AG09309 (cell line): ENCODE results near the gene NEGR1.

Experiments used
- DNase-seq: peaks from one replicate; pipeline ENCODE4 v3.0.0-alpha.2; 2010; ENCODE audit warnings: low read depth
- H3K4me3 ChIP-seq: 2 replicates; pipeline ENCODE4 v1.5.1; 2011; ENCODE audit warnings: mild to moderate bottlenecking, low read depth, low read length, moderate library complexity; ENCODE audit not compliant: control insufficient read depth
- TF ChIP-seq, protein P1 (sequence below): IDR thresholded peaks from 2 replicates; pipeline ENCODE4 v1.5.1; 2011; ENCODE audit warnings: mild to moderate bottlenecking, low read depth, low read length, inconsistent platforms; ENCODE audit not compliant: insufficient read depth, control insufficient read depth; ENCODE audit errors: missing control alignments

NEGR1 gene

DNA sequence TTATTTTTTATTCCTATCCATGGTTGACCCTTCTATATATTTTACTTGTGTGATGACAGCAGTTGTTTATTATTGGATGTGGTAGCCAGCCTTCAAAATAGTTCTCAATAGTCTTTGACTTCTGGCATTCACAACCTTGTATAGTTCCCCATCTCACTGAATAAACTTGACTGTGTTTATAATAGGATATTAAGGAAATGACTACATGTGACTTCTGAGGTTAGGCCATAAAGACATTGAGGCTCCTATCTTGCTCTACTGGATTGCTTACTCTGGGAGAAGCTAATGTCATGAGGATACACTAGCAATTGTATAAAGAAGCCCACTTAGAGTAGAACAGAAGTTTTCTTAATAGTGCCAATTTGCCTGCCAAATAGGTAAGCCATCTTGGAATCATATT, 231.8 kb downstream of the NEGR1 start:
- no peak overlapping the region for H3K4me3 ChIP-seq
- TF ChIP-seq, protein P1, sequence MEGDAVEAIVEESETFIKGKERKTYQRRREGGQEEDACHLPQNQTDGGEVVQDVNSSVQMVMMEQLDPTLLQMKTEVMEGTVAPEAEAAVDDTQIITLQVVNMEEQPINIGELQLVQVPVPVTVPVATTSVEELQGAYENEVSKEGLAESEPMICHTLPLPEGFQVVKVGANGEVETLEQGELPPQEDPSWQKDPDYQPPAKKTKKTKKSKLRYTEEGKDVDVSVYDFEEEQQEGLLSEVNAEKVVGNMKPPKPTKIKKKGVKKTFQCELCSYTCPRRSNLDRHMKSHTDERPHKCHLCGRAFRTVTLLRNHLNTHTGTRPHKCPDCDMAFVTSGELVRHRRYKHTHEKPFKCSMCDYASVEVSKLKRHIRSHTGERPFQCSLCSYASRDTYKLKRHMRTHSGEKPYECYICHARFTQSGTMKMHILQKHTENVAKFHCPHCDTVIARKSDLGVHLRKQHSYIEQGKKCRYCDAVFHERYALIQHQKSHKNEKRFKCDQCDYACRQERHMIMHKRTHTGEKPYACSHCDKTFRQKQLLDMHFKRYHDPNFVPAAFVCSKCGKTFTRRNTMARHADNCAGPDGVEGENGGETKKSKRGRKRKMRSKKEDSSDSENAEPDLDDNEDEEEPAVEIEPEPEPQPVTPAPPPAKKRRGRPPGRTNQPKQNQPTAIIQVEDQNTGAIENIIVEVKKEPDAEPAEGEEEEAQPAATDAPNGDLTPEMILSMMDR, result no peak
- no peak for DNase-seq

DNA sequence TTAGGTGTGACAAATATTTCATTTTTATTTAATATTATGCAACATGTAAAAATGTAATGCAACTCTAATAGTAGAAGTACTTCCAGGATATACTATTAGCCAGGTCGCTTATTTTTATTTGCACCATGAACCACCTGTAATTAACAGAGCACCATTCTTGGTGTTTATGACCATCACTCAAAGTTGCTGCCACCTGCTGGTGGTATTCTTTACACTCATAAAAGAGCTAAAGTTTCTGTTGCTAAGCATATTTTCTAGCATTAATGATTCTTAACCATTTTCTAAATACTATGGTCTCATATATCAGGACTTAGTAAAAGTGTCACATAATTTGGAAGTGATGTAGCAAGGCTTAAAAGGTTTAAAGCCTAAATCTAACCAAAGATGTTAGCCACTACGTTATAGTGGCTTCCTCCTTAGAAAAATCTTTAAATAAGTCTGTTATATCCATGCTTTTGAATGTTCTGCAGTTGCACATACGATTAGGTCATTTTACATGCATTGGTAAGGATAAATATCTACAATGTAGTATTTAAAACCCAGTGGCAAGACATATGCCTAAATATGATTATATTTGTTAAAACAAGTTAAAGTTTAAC, 244.5 kb downstream of the NEGR1 start:
- TF ChIP-seq, protein P1, result peak; percentile 57
- DNase-seq, result no peak
- no peak overlapping the region for H3K4me3 ChIP-seq

DNA sequence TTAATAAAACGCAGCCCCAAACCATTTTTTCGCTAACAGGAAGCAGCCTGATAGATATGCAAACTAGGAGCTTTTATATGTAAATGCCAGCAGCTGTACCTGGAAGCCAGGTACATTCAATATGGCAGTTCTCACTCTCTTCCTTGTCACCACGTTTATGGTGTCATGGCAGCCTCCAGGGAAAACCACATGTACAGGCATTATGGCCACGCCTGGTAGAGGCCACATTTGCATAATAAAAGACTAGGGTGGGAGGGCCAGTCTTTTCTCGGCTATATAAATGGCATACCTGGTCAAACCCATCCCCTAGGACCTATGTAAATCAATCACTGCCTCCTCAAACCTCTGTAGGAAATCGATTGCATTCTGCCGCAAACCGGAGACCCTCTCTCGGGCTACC, 247.5 kb downstream of the NEGR1 start:
- DNase-seq, result no peak
- no peak overlapping the region for H3K4me3 ChIP-seq
- TF ChIP-seq, protein P1, result no peak

DNA sequence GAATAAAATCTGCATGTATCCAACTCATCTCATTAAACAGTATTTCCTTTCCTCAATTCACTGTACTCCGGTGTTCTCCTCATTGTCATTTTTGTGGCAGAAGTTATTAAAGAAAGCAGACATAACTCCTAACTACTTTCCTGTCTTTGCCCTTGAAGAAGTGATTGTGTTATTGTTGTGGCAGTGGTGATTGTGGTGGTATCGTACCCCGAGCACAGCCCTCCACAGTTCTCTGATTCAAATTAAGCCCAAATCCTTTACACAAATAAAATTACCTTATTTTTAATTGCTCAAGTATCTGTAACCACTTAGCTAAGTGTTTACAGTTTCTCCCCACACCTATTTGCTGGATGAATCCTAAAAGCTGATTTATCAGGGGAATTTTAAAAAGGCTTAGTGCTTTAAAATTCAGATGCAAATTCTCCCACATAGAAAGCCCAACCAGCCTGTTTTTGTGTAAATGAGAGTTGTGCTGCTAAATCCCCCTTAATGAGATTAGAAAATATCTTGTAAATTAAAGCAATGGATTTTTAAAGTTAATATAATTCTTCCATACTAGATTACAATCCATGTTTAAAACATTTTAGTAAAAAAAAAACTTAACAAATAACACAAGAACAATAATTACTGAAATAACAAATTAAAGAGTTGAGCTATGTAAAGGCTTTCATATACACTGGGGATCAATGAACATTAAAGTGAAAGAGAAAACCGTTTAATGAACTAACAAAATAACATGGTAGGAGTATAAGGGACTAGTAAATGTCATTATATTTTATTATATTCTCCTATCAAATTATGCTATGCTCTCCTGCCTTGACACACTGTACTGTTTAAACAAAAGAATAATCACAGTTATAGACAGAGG, 259.0 kb downstream of the NEGR1 start:
- TF ChIP-seq, protein P1, result no peak
- no peak for DNase-seq
- H3K4me3 ChIP-seq, result no peak overlapping the region

DNA sequence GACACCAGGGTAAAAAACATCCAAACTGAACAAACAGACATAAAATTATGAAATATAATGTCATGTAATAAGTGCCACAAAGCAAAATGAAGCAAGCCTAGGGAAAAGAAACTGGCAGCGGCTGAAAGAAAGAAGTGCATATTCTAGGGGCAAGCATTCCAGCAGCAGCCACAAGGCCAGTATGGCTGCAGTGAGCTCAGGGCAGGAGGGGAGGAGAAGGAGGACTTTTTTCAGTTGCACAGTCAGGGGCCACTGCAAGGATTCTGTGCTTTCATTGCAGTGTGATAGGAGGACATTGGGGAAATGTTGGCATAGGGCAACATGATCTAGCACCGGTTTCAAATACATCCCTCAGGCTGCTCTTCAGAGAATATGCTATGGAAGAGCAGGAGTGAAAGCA, 263.8 kb downstream of the NEGR1 start:
- no peak for DNase-seq
- TF ChIP-seq, protein P1, result no peak
- H3K4me3 ChIP-seq, result no peak overlapping the region

DNA sequence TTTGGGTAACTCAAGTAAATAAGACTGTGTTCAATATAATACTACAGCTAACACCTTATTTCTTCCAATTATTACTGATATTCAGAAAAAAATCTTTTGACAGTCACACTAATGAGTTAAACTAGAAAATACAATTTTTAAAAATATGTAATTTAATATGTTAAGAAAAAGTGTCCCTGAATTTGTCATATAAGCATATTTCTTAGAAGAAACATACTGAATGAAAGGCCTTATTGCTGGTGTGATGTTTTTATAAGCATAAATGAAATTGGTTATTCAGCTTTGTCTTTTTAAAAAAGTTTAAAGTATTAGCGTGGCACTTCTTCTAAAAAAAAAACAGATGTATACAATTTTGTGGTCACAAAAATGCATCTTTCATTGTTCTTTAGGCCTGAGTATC, 267.3 kb downstream of the NEGR1 start:
- TF ChIP-seq, protein P1, result no peak
- no peak for DNase-seq
- H3K4me3 ChIP-seq, result no peak overlapping the region
